ENCODE measurements around the gene BCL2.

- TF ChIP-seq CTCF (conservative IDR thresholded peaks at IDR 0.05 in 1 of 2, IDR thresholded peaks at IDR 0.05 in 1 of 2; ENCODE audit: extremely low read depth in 1 of 2, insufficient read depth in 1 of 2, low read depth in 1 of 2, low read length in 2 of 2) (peak; percentile 71 to 77), EZH2 (IDR thresholded peaks at IDR 0.05; ENCODE audit: borderline replicate concordance, low read length) (no peak)
Observed at GRCh38 chr18:63155169-63155852, 164.3 kb downstream of the BCL2 start.

Measured in mammary epithelial cell (primary cell).